SK-N-SH (cell line): ENCODE data around the gene TMC1.

Experiments
- CHD2 ChIP-seq: fragments of 150-350 bp; IDR thresholded peaks from 2 replicates; pipeline ENCODE4 v1.6.1; 2018; ENCODE audit warnings: low read length; ENCODE audit not compliant: partially characterized antibody
- EP300 ChIP-seq, 2 experiments: IDR thresholded peaks; 2 replicates each; pipeline versions ENCODE4 v1.4.0 to v1.6.1; 2012; ENCODE audit warnings: borderline replicate concordance in 1 of 2, low read depth in 1 of 2, low read length in 1 of 2
- EZH2phosphoT487 ChIP-seq: fragments of 200-600 bp; sonication (generic); IDR thresholded peaks from 2 replicates; pipeline ENCODE4 v1.6.1; 2017; ENCODE audit warnings: low read depth, mixed run types, mild to moderate bottlenecking, antibody characterized with exemption, moderate library complexity, borderline replicate concordance
- FOXM1 ChIP-seq: IDR thresholded peaks from 2 replicates; pipeline ENCODE4 v1.4.0; 2012; ENCODE audit warnings: low read depth, mild to moderate bottlenecking
- GABPA ChIP-seq: IDR thresholded peaks from 2 replicates; pipeline ENCODE4 v1.4.0; 2012; ENCODE audit warnings: low read depth, mild to moderate bottlenecking
- POLR2AphosphoS5 ChIP-seq: IDR thresholded peaks from 2 replicates; pipeline ENCODE4 v1.6.1; 2012; ENCODE audit warnings: low read depth, low read length
- SMC3 ChIP-seq: IDR thresholded peaks from 2 replicates; pipeline ENCODE4 v1.6.1; 2012; ENCODE audit warnings: low read depth, low read length, improper control_type of control experiment
- TAF1 ChIP-seq: IDR thresholded peaks from 2 replicates; pipeline ENCODE4 v1.6.1; 2012; ENCODE audit warnings: low read depth, mild to moderate bottlenecking, low read length, moderate library complexity, borderline replicate concordance
- YY1 ChIP-seq: IDR thresholded peaks from 2 replicates; pipeline ENCODE4 v1.4.0; 2012; ENCODE audit warnings: low read depth, mild to moderate bottlenecking
- TF ChIP-seq, protein P1 (sequence below): fragments of 200-600 bp; sonication (generic); IDR thresholded peaks from 2 replicates; pipeline ENCODE4 v1.6.1; 2017; ENCODE audit warnings: antibody characterized with exemption, mild to moderate bottlenecking, moderate library complexity
- TF ChIP-seq, protein P2 (sequence below): IDR thresholded peaks from 2 replicates; pipeline ENCODE4 v1.4.0; 2012; ENCODE audit warnings: low read depth
- TF ChIP-seq, protein P3 (sequence below): fragments of 150-350 bp; IDR thresholded peaks from 2 replicates; pipeline ENCODE4 v1.6.1; 2017; ENCODE audit warnings: antibody characterized with exemption, low read length, low read depth, borderline replicate concordance

DNA sequence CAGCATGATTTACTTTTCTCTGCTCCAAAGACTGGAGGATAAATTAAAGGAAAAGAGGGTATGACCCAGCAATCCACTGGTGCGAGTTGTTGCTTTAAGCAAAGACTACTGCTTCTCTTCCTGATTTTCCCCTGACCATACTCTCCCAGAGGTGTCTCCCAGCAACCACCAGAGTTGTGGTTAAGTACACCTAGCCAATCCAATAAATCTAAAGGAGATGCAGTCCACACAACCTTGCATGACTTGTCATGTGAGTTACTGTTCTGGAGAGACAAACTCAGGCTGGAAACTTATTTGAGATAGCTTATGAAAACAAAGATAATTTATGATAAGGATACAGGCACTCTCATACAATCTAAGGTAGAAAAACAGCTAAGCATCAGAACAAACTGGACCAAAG lies 11.9 kb downstream of the TMC1 start:
- TF ChIP-seq EP300 (IDR thresholded peaks at IDR 0.05; ENCODE audit: borderline replicate concordance in 1 of 2, low read depth in 1 of 2, low read length in 1 of 2) = no peak
- TF ChIP-seq, protein P1, sequence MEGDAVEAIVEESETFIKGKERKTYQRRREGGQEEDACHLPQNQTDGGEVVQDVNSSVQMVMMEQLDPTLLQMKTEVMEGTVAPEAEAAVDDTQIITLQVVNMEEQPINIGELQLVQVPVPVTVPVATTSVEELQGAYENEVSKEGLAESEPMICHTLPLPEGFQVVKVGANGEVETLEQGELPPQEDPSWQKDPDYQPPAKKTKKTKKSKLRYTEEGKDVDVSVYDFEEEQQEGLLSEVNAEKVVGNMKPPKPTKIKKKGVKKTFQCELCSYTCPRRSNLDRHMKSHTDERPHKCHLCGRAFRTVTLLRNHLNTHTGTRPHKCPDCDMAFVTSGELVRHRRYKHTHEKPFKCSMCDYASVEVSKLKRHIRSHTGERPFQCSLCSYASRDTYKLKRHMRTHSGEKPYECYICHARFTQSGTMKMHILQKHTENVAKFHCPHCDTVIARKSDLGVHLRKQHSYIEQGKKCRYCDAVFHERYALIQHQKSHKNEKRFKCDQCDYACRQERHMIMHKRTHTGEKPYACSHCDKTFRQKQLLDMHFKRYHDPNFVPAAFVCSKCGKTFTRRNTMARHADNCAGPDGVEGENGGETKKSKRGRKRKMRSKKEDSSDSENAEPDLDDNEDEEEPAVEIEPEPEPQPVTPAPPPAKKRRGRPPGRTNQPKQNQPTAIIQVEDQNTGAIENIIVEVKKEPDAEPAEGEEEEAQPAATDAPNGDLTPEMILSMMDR = no peak
- TF ChIP-seq YY1 = no peak
- TF ChIP-seq, protein P2, sequence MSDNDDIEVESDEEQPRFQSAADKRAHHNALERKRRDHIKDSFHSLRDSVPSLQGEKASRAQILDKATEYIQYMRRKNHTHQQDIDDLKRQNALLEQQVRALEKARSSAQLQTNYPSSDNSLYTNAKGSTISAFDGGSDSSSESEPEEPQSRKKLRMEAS = no peak
- no peak for TF ChIP-seq EZH2phosphoT487
- TF ChIP-seq POLR2AphosphoS5 = no peak
- TF ChIP-seq TAF1 = no peak
- TF ChIP-seq FOXM1 = no peak
- no peak for TF ChIP-seq GABPA
- TF ChIP-seq, protein P3, sequence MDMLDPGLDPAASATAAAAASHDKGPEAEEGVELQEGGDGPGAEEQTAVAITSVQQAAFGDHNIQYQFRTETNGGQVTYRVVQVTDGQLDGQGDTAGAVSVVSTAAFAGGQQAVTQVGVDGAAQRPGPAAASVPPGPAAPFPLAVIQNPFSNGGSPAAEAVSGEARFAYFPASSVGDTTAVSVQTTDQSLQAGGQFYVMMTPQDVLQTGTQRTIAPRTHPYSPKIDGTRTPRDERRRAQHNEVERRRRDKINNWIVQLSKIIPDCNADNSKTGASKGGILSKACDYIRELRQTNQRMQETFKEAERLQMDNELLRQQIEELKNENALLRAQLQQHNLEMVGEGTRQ = no peak
- no peak for TF ChIP-seq CHD2
- TF ChIP-seq SMC3 = no peak
